Activated T-helper 2 cell treated with anti-CD3 and anti-CD28 coated beads, Interferon-gamma antibody, Interleukin-2, Interleukin-4, amounts not matched to agents 10 μg/mL and 5 μg/mL and 100 μg/mL, durations not matched to agents 14 hours and 24 hours and 36 hours (primary cell): Measurements from ENCODE around the gene RETREG2. TPM values are rescaled to one million over a fixed set of nuclear protein-coding genes. Genes with fewer than 3 reads are reported as not detected.
A peak's percentile ranks its signal among the peaks of the same experiment; 100 is the strongest.

ENCODE experiments used
- DNase-seq: peaks from one replicate; pipeline ENCODE4 v3.0.0; 2021; ENCODE audit warnings: low spot score
- H3K27ac Mint-ChIP-seq: one replicate; pipeline ENCODE4 v1.8.0; 2021; ENCODE audit warnings: mixed read lengths
- H3K27me3 Mint-ChIP-seq: one replicate; pipeline ENCODE4 v1.8.0; 2021; ENCODE audit warnings: low read depth, mixed read lengths
- H3K36me3 Mint-ChIP-seq: one replicate; pipeline ENCODE4 v1.8.0; 2021; ENCODE audit warnings: low read depth, mixed read lengths
- H3K4me1 Mint-ChIP-seq: one replicate; pipeline ENCODE4 v1.8.0; 2021; ENCODE audit warnings: low read depth, mixed read lengths
- H3K4me3 Mint-ChIP-seq: one replicate; pipeline ENCODE4 v1.8.0; 2021; ENCODE audit warnings: low read depth, mild to moderate bottlenecking, moderate library complexity, mixed read lengths
- H3K9me3 Mint-ChIP-seq: one replicate; pipeline ENCODE4 v1.8.0; 2021; ENCODE audit warnings: mixed read lengths
- intact Hi-C: fragments of 100-400 bp; cut with micrococcal nuclease; formaldehyde crosslinking; loops from one replicate; pipeline ENCODE4 v1.15.1; 2023
- total RNA-seq: library from RNA; stranded (reverse); gene quantifications from 2 replicates; pipeline ENCODE4 v1.2.3, GENCODE V29; 2022

RETREG2 gene
- total RNA-seq, 1 donor from 2014 or later: 52.5 TPM

DNA sequence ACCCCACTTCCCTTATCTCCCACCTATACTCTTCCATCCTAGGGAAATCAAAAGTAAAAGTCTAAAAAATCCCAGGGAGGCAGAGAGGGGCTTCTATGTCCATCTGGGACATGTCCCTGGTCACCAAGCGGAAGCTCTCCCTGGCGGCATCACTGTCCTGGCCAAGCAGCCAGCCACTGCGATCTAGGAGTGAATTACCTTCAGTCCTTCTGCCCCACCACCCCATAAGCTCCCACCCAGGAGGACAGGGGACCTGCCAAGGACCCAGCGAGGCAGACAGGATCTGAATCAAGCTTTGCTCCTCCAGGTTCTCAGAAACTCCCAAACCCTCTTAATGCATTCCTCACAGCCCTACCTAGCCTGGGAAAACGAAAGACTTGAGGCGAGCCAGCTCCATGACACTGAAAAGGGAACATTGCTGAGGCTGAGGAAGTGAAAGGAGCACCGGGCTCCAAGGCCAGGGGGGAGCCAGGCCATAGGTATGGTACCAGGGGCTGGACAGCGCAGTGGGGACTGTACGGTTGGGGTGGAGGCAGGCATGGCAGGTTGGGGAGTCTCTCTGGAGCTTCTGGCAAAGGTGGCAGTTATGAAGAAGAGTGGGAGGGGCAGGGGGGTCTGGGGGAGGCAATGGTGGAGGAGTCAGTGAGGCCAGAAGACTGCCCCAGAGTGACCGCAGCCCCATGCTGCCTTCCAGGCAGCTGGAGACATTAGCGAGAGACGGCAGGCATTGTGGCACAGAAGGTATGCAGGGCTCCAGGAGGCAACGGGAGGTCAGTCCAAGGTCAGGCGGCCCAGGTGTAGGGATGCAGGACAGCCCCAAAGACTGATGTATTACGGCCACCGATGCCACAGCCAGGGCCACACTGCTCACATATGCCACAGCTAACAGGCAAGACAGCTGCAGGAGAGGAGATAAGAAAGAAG, 5.6 kb upstream of the RETREG2 start:
- no peak overlapping the region for H3K27ac Mint-ChIP-seq
- H3K4me1 Mint-ChIP-seq: peaks cover 34% of the 10 kb centered on the region
- H3K9me3 Mint-ChIP-seq: no peaks in the 10 kb centered on the region
- no peak overlapping the region for H3K4me3 Mint-ChIP-seq
- intact Hi-C loops: loop anchor here (10.0 kb wide), 1 partner anchor 372 kb away; the partner anchor contains the start of genes CHPF and TMEM198
- no peak for DNase-seq
- peaks cover 38% of the 10 kb centered on the region for H3K36me3 Mint-ChIP-seq
- no peaks in the 10 kb centered on the region for H3K27me3 Mint-ChIP-seq

DNA sequence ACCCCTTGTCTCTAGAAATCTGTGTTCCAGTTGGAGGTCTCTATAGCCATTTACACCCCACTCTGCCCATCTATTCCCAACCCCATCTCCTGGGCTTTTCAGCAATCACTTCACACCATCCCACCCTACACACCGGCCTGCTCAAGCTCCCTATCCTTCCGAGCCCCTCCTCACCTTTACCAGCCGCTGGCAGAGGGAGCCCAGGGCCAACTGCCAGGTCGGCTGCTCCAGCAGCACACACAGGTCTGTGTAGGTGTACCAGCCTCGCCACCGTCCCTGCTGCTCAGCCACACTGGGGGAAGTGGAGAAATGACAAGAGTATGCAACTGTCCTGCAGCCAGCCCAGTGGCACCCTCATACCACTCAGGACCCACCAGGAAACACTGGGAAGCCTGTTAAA, 4.9 kb upstream of the RETREG2 start:
- no peak for DNase-seq
- Mint-ChIP-seq H3K4me1 (peaks cover 35% of the 10 kb centered on the region), H3K36me3 (peaks cover 38% of the 10 kb centered on the region), H3K27ac (no peak overlapping the region), H3K27me3 (no peaks in the 10 kb centered on the region), H3K9me3 (no peaks in the 10 kb centered on the region), H3K4me3 (no peak overlapping the region)
- intact Hi-C loops: loop anchor here (10.0 kb wide), 1 partner anchor 372 kb away; the partner anchor contains the start of genes CHPF and TMEM198

- H3K9me3 Mint-ChIP-seq: no peaks in the 10 kb centered on the region
- no peaks in the 10 kb centered on the region for H3K27me3 Mint-ChIP-seq
- peaks cover 38% of the 10 kb centered on the region for H3K36me3 Mint-ChIP-seq
- H3K27ac Mint-ChIP-seq: no peak overlapping the region
- intact Hi-C loops: loop anchor here (10.0 kb wide), 1 partner anchor 371 kb away; the partner anchor contains the start of genes CHPF and TMEM198
- no peak for DNase-seq
- H3K4me1 Mint-ChIP-seq: peaks cover 40% of the 10 kb centered on the region
- peak overlapping the region; percentile 55 for H3K4me3 Mint-ChIP-seq
Measured at GRCh38 chr2:219174146-219174545, 3.9 kb upstream of the RETREG2 start.

DNA sequence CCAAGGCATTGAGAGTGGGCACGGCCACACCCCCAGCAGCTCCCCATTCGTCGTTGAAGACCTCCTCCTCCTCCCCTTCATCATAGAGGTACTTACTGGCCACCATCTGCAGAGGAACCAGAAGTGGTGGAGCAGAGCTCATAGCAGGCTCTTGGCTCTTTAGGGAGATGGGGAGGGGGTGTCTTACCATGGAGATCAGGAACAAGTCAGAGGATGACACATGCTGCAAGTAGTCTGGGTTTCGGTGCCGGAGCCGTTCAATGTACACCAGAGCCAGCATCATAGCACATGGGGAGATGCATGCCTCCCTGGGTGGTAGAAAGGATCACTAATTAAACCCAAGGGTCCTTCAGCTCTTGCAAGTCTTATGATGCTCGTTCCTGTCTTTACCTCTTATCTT, 3.3 kb upstream of the RETREG2 start:
- peaks cover 43% of the 10 kb centered on the region for H3K4me1 Mint-ChIP-seq
- H3K27ac Mint-ChIP-seq: no peak overlapping the region
- peak overlapping the region; percentile 61 for H3K4me3 Mint-ChIP-seq
- intact Hi-C loops: loop anchor here (5.0 to 10.0 kb wide), 3 partner anchors 370 to 778 kb away; partner anchors contain the start of genes CHPF, CTDSP1, STK11IP and TMEM198
- DNase-seq: no peak
- H3K27me3 Mint-ChIP-seq: no peaks in the 10 kb centered on the region
- peaks cover 42% of the 10 kb centered on the region for H3K36me3 Mint-ChIP-seq
- no peaks in the 10 kb centered on the region for H3K9me3 Mint-ChIP-seq

DNA sequence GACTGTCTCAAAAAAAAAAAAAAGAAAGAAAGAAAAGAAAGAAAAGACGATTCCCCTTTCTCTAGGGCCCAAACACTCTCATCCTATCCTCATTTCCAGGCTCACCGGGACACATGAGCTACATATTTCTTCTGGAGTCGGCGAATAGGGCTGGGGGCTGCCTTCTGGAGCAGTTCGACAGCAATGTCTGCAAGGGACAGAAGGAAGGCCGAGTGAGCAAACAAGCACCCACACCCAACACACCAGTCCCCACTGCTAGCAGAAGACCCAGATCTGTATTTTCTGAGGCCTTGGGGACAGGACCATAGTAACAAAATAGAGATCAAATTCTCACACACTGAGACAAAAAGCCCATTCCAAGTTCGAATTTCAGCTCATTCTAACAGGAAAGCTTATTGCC, 2.6 kb upstream of the RETREG2 start:
- intact Hi-C loops: loop anchor here (5.0 to 10.0 kb wide), 3 partner anchors 369 to 778 kb away; partner anchors contain the start of genes CHPF, CTDSP1, STK11IP and TMEM198
- peaks cover 42% of the 10 kb centered on the region for H3K36me3 Mint-ChIP-seq
- H3K9me3 Mint-ChIP-seq: no peaks in the 10 kb centered on the region
- H3K27ac Mint-ChIP-seq: no peak overlapping the region
- H3K27me3 Mint-ChIP-seq: no peaks in the 10 kb centered on the region
- no peak for DNase-seq
- H3K4me1 Mint-ChIP-seq: peaks cover 39% of the 10 kb centered on the region
- peak overlapping the region; percentile 86 for H3K4me3 Mint-ChIP-seq

- peaks cover 48% of the 10 kb centered on the region for H3K36me3 Mint-ChIP-seq
- peak overlapping the region; percentile 86 for H3K4me3 Mint-ChIP-seq
- H3K9me3 Mint-ChIP-seq: no peaks in the 10 kb centered on the region
- H3K4me1 Mint-ChIP-seq: peaks cover 37% of the 10 kb centered on the region
- peak overlapping the region; percentile 75 for H3K27ac Mint-ChIP-seq
- no peak for DNase-seq
- intact Hi-C loops: loop anchor here (1.0 to 10.0 kb wide), 8 partner anchors 43 to 779 kb away; partner anchors contain the start of genes ABCB6, CHPF, CTDSP1 and DNPEP
- no peaks in the 10 kb centered on the region for H3K27me3 Mint-ChIP-seq
Measured at GRCh38 chr2:219175928-219176817, 1.9 kb upstream of the RETREG2 start.

GRCh38 chr2:219176818-219177551, 1.1 kb upstream of the RETREG2 start, which contains the start of gene CNPPD1:
CNPPD1 (minus strand) TSS chr2:219176925; CDS start chr2:219176828, 97 bp downstream.
- H3K27ac Mint-ChIP-seq: peak within 1 kb of the TSS; percentile 98
- H3K4me1 Mint-ChIP-seq: peaks cover 38% of the 10 kb centered on the region
- no peaks in the 10 kb centered on the region for H3K27me3 Mint-ChIP-seq
- H3K4me3 Mint-ChIP-seq: peak within 1 kb of the TSS; percentile 91
- no peaks in the 10 kb centered on the region for H3K9me3 Mint-ChIP-seq
- peaks cover 49% of the 10 kb centered on the region for H3K36me3 Mint-ChIP-seq
- intact Hi-C loops: loop anchor here (1.0 to 10.0 kb wide), 12 partner anchors 17 to 780 kb away; partner anchors contain the start of genes ABCB6, CHPF, CTDSP1 and DNAJB2
- DNase-seq: peak; percentile 87

DNA sequence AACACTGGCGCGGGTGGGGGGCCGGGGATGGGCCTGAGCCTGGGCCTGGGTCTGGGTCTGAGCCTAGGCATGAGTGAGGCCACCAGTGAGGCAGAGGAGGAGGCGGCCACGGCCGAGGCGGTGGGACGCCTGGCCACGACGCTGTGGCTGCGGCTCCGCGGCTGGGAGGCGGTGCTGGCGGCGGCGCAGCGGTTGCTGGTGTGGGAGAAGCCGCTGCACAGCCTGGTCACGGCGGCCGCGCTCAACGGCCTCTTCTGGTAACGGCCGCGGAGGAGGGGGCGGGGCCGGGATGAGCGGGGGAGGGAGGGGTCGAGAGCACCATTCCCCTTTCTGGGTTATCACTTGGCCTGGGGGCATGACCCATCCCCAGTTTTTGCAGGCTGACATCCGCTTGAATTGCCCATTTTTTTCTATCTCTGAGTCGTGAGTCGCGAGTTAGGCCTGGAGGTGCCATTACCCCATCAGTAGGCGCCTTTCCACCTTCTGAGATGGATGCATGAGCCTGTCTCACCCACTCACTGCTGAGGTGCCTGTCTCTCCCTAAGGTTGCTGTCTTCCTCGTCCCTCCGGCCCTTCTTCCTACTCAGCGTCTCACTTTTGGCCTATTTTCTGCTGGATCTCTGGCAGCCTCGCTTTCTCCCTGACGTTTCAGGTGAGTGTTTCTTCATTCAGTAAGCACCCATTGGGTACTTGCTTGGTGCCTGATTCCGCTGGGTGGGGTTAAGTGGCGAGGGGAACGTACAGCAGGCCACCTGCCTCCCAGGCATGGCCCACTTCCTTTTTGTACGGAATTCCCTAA, 501 bp downstream of the RETREG2 start:
- intact Hi-C loops: loop anchor here (1.0 to 10.0 kb wide), 4 partner anchors 51 to 781 kb away; partner anchors contain the start of genes ANKZF1, ATG9A, CHPF and CTDSP1
- Mint-ChIP-seq H3K36me3 (peaks cover 48% of the 10 kb centered on the region), H3K4me1 (peaks cover 38% of the 10 kb centered on the region), H3K9me3 (no peaks in the 10 kb centered on the region), H3K27ac (peak overlapping the region; percentile 71), H3K4me3 (peak overlapping the region; percentile 94), H3K27me3 (no peaks in the 10 kb centered on the region)
- peak; percentile 25 for DNase-seq

DNA sequence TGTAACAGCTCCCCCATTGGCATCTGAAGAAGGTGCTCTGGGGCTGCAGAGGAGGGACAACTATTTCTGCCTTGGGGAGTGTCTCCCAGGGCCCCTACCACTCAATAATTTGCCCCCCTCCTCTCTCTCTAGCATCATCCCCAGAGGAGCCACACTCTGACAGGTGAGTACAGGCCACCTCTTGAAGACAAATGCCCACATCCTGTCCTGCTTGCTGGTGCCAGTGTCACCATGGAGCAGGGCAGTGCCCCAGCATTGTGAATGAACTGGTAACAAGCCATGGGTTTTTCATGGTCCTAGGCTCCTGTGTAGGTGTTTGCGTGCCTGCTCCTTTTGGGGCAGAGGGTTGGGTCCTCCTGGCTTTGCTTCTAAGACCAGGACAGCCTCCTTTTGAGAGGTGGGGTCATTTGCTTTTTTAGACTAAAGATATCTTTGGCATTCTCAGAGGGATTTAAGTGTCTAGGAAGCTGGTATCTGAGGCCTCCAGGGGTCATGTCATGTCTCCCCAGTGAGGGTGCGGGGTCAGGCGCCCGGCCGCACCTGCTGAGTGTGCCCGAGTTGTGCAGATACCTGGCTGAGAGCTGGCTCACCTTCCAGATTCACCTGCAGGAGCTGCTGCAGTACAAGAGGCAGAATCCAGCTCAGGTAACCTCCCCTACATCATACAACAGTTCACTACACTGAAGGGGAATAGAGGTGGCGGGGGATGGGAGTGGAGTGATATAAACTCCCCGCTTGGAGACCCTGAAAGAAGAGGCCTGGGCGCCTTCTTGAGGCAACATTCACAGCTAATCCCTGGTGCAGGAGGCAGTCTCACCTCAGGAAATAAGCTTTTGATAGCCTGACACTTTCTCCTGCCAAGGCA, 1.8 kb downstream of the RETREG2 start:
- H3K27me3 Mint-ChIP-seq: no peaks in the 10 kb centered on the region
- H3K27ac Mint-ChIP-seq: peak overlapping the region; percentile 33
- H3K9me3 Mint-ChIP-seq: no peaks in the 10 kb centered on the region
- peak overlapping the region; percentile 94 for H3K4me3 Mint-ChIP-seq
- H3K36me3 Mint-ChIP-seq: peaks cover 45% of the 10 kb centered on the region
- DNase-seq: peak; percentile 7
- peaks cover 31% of the 10 kb centered on the region for H3K4me1 Mint-ChIP-seq
- intact Hi-C loops: loop anchor here (5.0 to 10.0 kb wide), 3 partner anchors 365 to 783 kb away; partner anchors contain the start of genes CHPF, CTDSP1, STK11IP and TMEM198

DNA sequence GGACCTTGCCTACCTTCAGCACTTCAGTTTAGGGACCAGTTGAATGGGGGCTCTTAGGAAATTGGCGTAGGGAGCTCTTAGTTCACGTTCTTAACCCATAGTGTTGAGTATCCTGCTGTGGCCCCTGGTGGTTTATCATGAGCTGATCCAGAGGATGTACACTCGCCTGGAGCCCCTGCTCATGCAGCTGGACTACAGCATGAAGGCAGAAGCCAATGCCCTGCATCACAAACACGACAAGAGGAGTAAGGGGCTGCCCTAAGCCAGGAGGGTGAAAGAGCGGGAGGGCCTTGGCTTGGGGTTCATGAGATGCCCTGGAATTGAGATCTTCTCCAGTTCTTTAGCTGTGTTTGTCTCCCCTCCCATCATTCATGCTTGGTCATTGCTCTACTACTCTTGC, 2.9 kb downstream of the RETREG2 start:
- no peak overlapping the region for H3K27ac Mint-ChIP-seq
- peaks cover 26% of the 10 kb centered on the region for H3K4me1 Mint-ChIP-seq
- H3K27me3 Mint-ChIP-seq: no peaks in the 10 kb centered on the region
- no peak overlapping the region for H3K4me3 Mint-ChIP-seq
- H3K36me3 Mint-ChIP-seq: peaks cover 47% of the 10 kb centered on the region
- intact Hi-C loops: no loop called here
- no peaks in the 10 kb centered on the region for H3K9me3 Mint-ChIP-seq
- no peak for DNase-seq
